Peyer's patch (tissue), 4 donors: ENCODE measurements around the gene BCL3.

Experiments used
- POLR2A ChIP-seq, 2 donors: fragments of 450-650 bp; IDR thresholded peaks; one replicate each; pipeline ENCODE4 v1.5.1; 2017; ENCODE audit warnings: antibody characterized with exemption in 2 of 2, mild to moderate bottlenecking in 2 of 2, moderate library complexity in 2 of 2
- TF ChIP-seq, protein P1 (sequence below), 6 experiments: fragments of 450-650 bp in 4 of 6; fragments of 200-600 bp in 2 of 6; sonication (generic) in 1 of 6; IDR thresholded peaks; one replicate each; pipeline ENCODE4 v1.5.1; 2017 to 2019; ENCODE audit warnings: antibody characterized with exemption in 6 of 6, mild to moderate bottlenecking in 3 of 6, moderate library complexity in 1 of 6

- TF ChIP-seq, protein P1, sequence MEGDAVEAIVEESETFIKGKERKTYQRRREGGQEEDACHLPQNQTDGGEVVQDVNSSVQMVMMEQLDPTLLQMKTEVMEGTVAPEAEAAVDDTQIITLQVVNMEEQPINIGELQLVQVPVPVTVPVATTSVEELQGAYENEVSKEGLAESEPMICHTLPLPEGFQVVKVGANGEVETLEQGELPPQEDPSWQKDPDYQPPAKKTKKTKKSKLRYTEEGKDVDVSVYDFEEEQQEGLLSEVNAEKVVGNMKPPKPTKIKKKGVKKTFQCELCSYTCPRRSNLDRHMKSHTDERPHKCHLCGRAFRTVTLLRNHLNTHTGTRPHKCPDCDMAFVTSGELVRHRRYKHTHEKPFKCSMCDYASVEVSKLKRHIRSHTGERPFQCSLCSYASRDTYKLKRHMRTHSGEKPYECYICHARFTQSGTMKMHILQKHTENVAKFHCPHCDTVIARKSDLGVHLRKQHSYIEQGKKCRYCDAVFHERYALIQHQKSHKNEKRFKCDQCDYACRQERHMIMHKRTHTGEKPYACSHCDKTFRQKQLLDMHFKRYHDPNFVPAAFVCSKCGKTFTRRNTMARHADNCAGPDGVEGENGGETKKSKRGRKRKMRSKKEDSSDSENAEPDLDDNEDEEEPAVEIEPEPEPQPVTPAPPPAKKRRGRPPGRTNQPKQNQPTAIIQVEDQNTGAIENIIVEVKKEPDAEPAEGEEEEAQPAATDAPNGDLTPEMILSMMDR (IDR thresholded peaks at IDR 0.05) = no peak
- peak in 1 of 2 donors; percentile 45 for TF ChIP-seq POLR2A (IDR thresholded peaks at IDR 0.05)
Measured at GRCh38 chr19:44745341-44745831, 3.1 kb upstream of the BCL3 start.
